K562 treated with DMSO at 1 percent for 4 hours (cell line): Measurements from ENCODE around the gene CYP27C1. TPM values are rescaled to one million over a fixed set of nuclear protein-coding genes. Genes with fewer than 3 reads are reported as not detected.

Experiments used
- total RNA-seq: library from RNA; unstranded; fragments of 300-600 nt; gene quantifications from 2 replicates; pipeline ENCODE4 v1.2.3, GENCODE V29; 2022; ENCODE audit not compliant: insufficient read depth

CYP27C1 gene, protein sequence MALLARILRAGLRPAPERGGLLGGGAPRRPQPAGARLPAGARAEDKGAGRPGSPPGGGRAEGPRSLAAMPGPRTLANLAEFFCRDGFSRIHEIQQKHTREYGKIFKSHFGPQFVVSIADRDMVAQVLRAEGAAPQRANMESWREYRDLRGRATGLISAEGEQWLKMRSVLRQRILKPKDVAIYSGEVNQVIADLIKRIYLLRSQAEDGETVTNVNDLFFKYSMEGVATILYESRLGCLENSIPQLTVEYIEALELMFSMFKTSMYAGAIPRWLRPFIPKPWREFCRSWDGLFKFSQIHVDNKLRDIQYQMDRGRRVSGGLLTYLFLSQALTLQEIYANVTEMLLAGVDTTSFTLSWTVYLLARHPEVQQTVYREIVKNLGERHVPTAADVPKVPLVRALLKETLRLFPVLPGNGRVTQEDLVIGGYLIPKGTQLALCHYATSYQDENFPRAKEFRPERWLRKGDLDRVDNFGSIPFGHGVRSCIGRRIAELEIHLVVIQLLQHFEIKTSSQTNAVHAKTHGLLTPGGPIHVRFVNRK
- not detected in 2 replicates for total RNA-seq

GRCh38 chr2:127220102-127220767 is at the start of gene CYP27C1:
Gene CYP27C1, minus strand, starts transcription at chr2:127220299. Its CDS starts 29 bp downstream, at chr2:127220270.

Other genes starting within 250 kb of the CYP27C1 start
- gene BIN1, start 113.1 kb downstream of the CYP27C1 start, total RNA-seq, result 2.2 and 3.0 TPM in 2 replicates
- 29.8 and 36.8 TPM in 2 replicates for gene ERCC3, start 73.8 kb upstream of the CYP27C1 start, total RNA-seq
- gene MAP3K2, start 167.7 kb upstream of the CYP27C1 start, total RNA-seq, result 11.2 and 13.5 TPM in 2 replicates
- not detected in 2 replicates for gene PROC, start 198.1 kb upstream of the CYP27C1 start, total RNA-seq